Measurements from ENCODE around the gene ARID1B.

DNA sequence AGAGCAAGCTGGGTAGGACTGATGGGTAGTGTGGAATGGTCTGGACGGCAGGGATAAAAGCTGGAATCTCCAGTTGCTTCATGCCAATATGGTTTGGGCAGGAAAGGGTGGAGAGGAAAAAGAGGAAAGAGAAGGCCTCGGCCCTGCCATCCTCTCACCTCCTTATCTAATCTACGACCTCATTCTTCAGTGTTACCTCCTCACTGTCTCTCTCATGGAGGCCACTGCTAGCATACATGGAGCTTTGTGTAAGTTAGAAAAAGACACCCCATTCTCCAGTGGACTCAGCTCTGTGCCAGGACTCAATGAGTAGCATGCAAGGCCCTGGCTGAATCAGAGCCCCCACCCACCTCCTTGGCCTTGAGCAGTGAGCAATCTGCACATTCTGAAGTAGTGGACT lies 6.1 kb upstream of the ARID1B start:
- TF ChIP-seq EZH2phosphoT487 (IDR thresholded peaks at IDR 0.05; ENCODE audit: borderline replicate concordance, low read length) (no peak), EZH2 (IDR thresholded peaks at IDR 0.05; ENCODE audit: low read length, unreplicated experiment) (no peak)
- TF ChIP-seq, protein P1, sequence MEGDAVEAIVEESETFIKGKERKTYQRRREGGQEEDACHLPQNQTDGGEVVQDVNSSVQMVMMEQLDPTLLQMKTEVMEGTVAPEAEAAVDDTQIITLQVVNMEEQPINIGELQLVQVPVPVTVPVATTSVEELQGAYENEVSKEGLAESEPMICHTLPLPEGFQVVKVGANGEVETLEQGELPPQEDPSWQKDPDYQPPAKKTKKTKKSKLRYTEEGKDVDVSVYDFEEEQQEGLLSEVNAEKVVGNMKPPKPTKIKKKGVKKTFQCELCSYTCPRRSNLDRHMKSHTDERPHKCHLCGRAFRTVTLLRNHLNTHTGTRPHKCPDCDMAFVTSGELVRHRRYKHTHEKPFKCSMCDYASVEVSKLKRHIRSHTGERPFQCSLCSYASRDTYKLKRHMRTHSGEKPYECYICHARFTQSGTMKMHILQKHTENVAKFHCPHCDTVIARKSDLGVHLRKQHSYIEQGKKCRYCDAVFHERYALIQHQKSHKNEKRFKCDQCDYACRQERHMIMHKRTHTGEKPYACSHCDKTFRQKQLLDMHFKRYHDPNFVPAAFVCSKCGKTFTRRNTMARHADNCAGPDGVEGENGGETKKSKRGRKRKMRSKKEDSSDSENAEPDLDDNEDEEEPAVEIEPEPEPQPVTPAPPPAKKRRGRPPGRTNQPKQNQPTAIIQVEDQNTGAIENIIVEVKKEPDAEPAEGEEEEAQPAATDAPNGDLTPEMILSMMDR (conservative IDR thresholded peaks at IDR 0.05; ENCODE audit: low read depth, low read length) = no peak
